ENCODE results near the gene MEF2C.

The MEF2C gene

GRCh38 chr5:88824141-88824540 is 58.8 kb downstream of the MEF2C start:
- no peak for TF ChIP-seq CTCF (conservative IDR thresholded peaks at IDR 0.05; ENCODE audit: low read depth, low read length)
- no peaks in the 10 kb centered on the region for H3K27me3 ChIP-seq (ENCODE audit: insufficient read depth, low read depth)
- peaks cover 21% of the 10 kb centered on the region for H3K4me1 ChIP-seq (ENCODE audit: low read depth, poor library complexity, severe bottlenecking)
- no peaks in the 10 kb centered on the region for H3K79me2 ChIP-seq (ENCODE audit: insufficient read depth, low read depth)
- no peak overlapping the region for H3K4me2 ChIP-seq
- no peaks in the 10 kb centered on the region for H4K20me1 ChIP-seq (ENCODE audit: insufficient read depth)
- no peak overlapping the region for H3K9ac ChIP-seq
- H3K27ac ChIP-seq = no peak overlapping the region
- H3K4me3 ChIP-seq (IDR thresholded peaks at IDR 0.05; ENCODE audit: insufficient read depth, low read depth, low read length) = no peak overlapping the region
- H2AFZ ChIP-seq (ENCODE audit: low read depth) = no peak overlapping the region
- no peaks in the 10 kb centered on the region for H3K36me3 ChIP-seq (ENCODE audit: insufficient read depth)

GRCh38 chr5:88823201-88823600 is 59.8 kb downstream of the MEF2C start:
- no peak overlapping the region for H3K4me3 ChIP-seq (IDR thresholded peaks at IDR 0.05; ENCODE audit: insufficient read depth, low read depth, low read length)
- H3K36me3 ChIP-seq (ENCODE audit: insufficient read depth) = no peaks in the 10 kb centered on the region
- H3K4me1 ChIP-seq (ENCODE audit: low read depth, poor library complexity, severe bottlenecking) = peaks cover 25% of the 10 kb centered on the region
- no peak overlapping the region for H3K27ac ChIP-seq
- H3K4me2 ChIP-seq = no peak overlapping the region
- H3K9ac ChIP-seq = no peak overlapping the region
- no peak for TF ChIP-seq CTCF (conservative IDR thresholded peaks at IDR 0.05; ENCODE audit: low read depth, low read length)
- no peak overlapping the region for H2AFZ ChIP-seq (ENCODE audit: low read depth)
- no peaks in the 10 kb centered on the region for H3K79me2 ChIP-seq (ENCODE audit: insufficient read depth, low read depth)
- H4K20me1 ChIP-seq (ENCODE audit: insufficient read depth) = no peaks in the 10 kb centered on the region
- no peaks in the 10 kb centered on the region for H3K27me3 ChIP-seq (ENCODE audit: insufficient read depth, low read depth)

- Histone ChIP-seq H2AFZ (ENCODE audit: low read depth) (no peak overlapping the region), H4K20me1 (ENCODE audit: insufficient read depth) (no peaks in the 10 kb centered on the region), H3K4me3 (IDR thresholded peaks at IDR 0.05; ENCODE audit: insufficient read depth, low read depth, low read length) (no peak overlapping the region), H3K4me2 (no peak overlapping the region), H3K79me2 (ENCODE audit: insufficient read depth, low read depth) (no peaks in the 10 kb centered on the region), H3K36me3 (ENCODE audit: insufficient read depth) (no peaks in the 10 kb centered on the region), H3K9ac (no peak overlapping the region), H3K27me3 (ENCODE audit: insufficient read depth, low read depth) (no peaks in the 10 kb centered on the region), H3K4me1 (ENCODE audit: low read depth, poor library complexity, severe bottlenecking) (peaks cover 13% of the 10 kb centered on the region), H3K27ac (no peak overlapping the region)
- no peak for TF ChIP-seq CTCF (conservative IDR thresholded peaks at IDR 0.05; ENCODE audit: low read depth, low read length)
Measured at GRCh38 chr5:88821161-88821560, 61.8 kb downstream of the MEF2C start.

- no peak overlapping the region for H3K4me2 ChIP-seq
Measured at GRCh38 chr5:88820581-88820980, 62.4 kb downstream of the MEF2C start.

More at GRCh38 chr5:88820581-88820980, 62.4 kb downstream of the MEF2C start:
- H3K36me3 ChIP-seq (ENCODE audit: insufficient read depth) = no peaks in the 10 kb centered on the region
- H3K27me3 ChIP-seq (ENCODE audit: insufficient read depth, low read depth) = no peaks in the 10 kb centered on the region
- no peak overlapping the region for H2AFZ ChIP-seq (ENCODE audit: low read depth)
- no peaks in the 10 kb centered on the region for H3K79me2 ChIP-seq (ENCODE audit: insufficient read depth, low read depth)
- TF ChIP-seq CTCF (conservative IDR thresholded peaks at IDR 0.05; ENCODE audit: low read depth, low read length) = no peak
- H4K20me1 ChIP-seq (ENCODE audit: insufficient read depth) = no peaks in the 10 kb centered on the region
- no peak overlapping the region for H3K27ac ChIP-seq
- no peak overlapping the region for H3K4me3 ChIP-seq (IDR thresholded peaks at IDR 0.05; ENCODE audit: insufficient read depth, low read depth, low read length)
- H3K4me1 ChIP-seq (ENCODE audit: low read depth, poor library complexity, severe bottlenecking) = peaks cover 13% of the 10 kb centered on the region
- no peak overlapping the region for H3K9ac ChIP-seq

Data from KMS-11 (cell line).